ENCODE results near the gene CASP10. TPM values are rescaled to one million over a fixed set of nuclear protein-coding genes. Genes with fewer than 3 reads are reported as not detected.

CASP10 gene
- total and polyA plus RNA-seq, 2 donors (not counting 1 experiment from before 2014, with no cell fraction given) = 16.0 to 34.3 TPM

GRCh38 chr2:201137505-201138400 is 45.2 kb upstream of the CASP10 start:
- Histone ChIP-seq H3K36me3 (replicated peaks in 1 of 2; ENCODE audit: control extremely low read depth in 1 of 2, control insufficient read depth in 1 of 2, extremely low read depth in 1 of 2, insufficient read depth in 2 of 2, low read length in 1 of 2) (peaks cover 19 to 70% of the 10 kb centered on the region in 2 experiments), H3K9me3 (ENCODE audit: control extremely low read depth in 1 of 3, control insufficient read depth in 2 of 3, insufficient read depth in 1 of 3, low read length in 2 of 3) (no peaks in the 10 kb centered on the region), H3K9ac (ENCODE audit: low read length) (no peak overlapping the region), H2AFZ (ENCODE audit: insufficient read depth, low read depth, low read length, poor library complexity, severe bottlenecking) (no peak overlapping the region), H3K4me2 (replicated peaks; ENCODE audit: low read depth, low read length, poor library complexity, severe bottlenecking) (no peak overlapping the region), H4K20me1 (ENCODE audit: control insufficient read depth, insufficient read depth, low read length, poor library complexity, severe bottlenecking) (peaks cover 6% of the 10 kb centered on the region), H3K4me3 (ENCODE audit: control extremely low read depth in 1 of 5, extremely low read depth in 1 of 5, insufficient read depth in 1 of 5, low read depth in 2 of 5, low read length in 4 of 5) (no peak overlapping the region), H3K4me1 (ENCODE audit: control insufficient read depth in 2 of 2, insufficient read depth in 2 of 2, low read length in 2 of 2) (peaks cover 2 to 3% of the 10 kb centered on the region in 2 donors), H3K79me2 (ENCODE audit: control insufficient read depth, insufficient read depth, low read length) (peaks cover 35% of the 10 kb centered on the region), H3K27ac (ENCODE audit: low read length in 2 of 2) (no peak overlapping the region), H3K27me3 (replicated peaks in 1 of 4; ENCODE audit: control extremely low read depth in 1 of 4, control insufficient read depth in 3 of 4, insufficient read depth in 4 of 4, low read length in 3 of 4) (no peaks in the 10 kb centered on the region)
- H3K27me3 Mint-ChIP-seq = no peaks in the 10 kb centered on the region
- CTCF ChIA-PET = interaction anchor here (0.8 to 1.2 kb wide), 2 partner anchors 19 to 21 kb away, joined by 3 read pairs; no protein-coding TSS in a partner anchor
- no peaks in the 10 kb centered on the region for H3K9me3 Mint-ChIP-seq (ENCODE audit: insufficient read depth)
- WGBS (ENCODE audit: insufficient coverage) = 94% methylated on average over 24 of the region's 28 CpGs
- no peak overlapping the region for H3K4me3 Mint-ChIP-seq
- H3K4me1 Mint-ChIP-seq = peaks cover 25% of the 10 kb centered on the region
- H3K27ac Mint-ChIP-seq = no peak overlapping the region
- ATAC-seq (ENCODE audit: low read depth) (no peak), DNase-seq (no peak)
- no peak for TF ChIP-seq EZH2 (IDR thresholded peaks at IDR 0.05; ENCODE audit: borderline replicate concordance, insufficient read depth, low read depth, low read length, poor library complexity, severe bottlenecking)
- TF ChIP-seq, protein P1, sequence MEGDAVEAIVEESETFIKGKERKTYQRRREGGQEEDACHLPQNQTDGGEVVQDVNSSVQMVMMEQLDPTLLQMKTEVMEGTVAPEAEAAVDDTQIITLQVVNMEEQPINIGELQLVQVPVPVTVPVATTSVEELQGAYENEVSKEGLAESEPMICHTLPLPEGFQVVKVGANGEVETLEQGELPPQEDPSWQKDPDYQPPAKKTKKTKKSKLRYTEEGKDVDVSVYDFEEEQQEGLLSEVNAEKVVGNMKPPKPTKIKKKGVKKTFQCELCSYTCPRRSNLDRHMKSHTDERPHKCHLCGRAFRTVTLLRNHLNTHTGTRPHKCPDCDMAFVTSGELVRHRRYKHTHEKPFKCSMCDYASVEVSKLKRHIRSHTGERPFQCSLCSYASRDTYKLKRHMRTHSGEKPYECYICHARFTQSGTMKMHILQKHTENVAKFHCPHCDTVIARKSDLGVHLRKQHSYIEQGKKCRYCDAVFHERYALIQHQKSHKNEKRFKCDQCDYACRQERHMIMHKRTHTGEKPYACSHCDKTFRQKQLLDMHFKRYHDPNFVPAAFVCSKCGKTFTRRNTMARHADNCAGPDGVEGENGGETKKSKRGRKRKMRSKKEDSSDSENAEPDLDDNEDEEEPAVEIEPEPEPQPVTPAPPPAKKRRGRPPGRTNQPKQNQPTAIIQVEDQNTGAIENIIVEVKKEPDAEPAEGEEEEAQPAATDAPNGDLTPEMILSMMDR (IDR thresholded peaks at IDR 0.05) = no peak
- intact Hi-C loops (cut with micrococcal nuclease) = no loop called here
- POLR2A ChIA-PET = interaction anchor here (0.8 kb wide), 1 partner anchor 11 kb away, joined by 3 read pairs; no protein-coding TSS in a partner anchor
